IPS-18a (cell line): ENCODE data around the gene TRPV5.

Source experiments
- H3K27ac ChIP-seq: one replicate; pipeline ENCODE4 v1.5.1; 2013; ENCODE audit warnings: low read length
- H3K27me3 ChIP-seq: one replicate; pipeline ENCODE4 v1.6.1; 2013; ENCODE audit warnings: mild to moderate bottlenecking, low read length; ENCODE audit not compliant: control insufficient read depth, insufficient read depth
- H3K36me3 ChIP-seq: one replicate; pipeline ENCODE4 v1.6.1; 2013; ENCODE audit warnings: low read depth, low read length; ENCODE audit not compliant: control insufficient read depth
- H3K4me1 ChIP-seq: one replicate; pipeline ENCODE4 v1.6.1; 2013; ENCODE audit warnings: low read depth, low read length; ENCODE audit not compliant: control insufficient read depth
- H3K4me3 ChIP-seq: one replicate; pipeline ENCODE4 v1.5.1; 2013; ENCODE audit warnings: low read length
- H3K9ac ChIP-seq: one replicate; pipeline ENCODE4 v1.6.1; 2013; ENCODE audit warnings: mild to moderate bottlenecking, low read length, moderate library complexity
- H3K9me3 ChIP-seq: one replicate; pipeline ENCODE4 v1.6.1; 2013; ENCODE audit warnings: low read depth, low read length; ENCODE audit not compliant: control insufficient read depth

TRPV5 gene

GRCh38 chr7:142959202-142959601 lies 25.7 kb upstream of the TRPV5 start:
- Histone ChIP-seq H3K36me3 (no peaks in the 10 kb centered on the region), H3K9ac (no peak overlapping the region), H3K27ac (no peak overlapping the region), H3K27me3 (no peaks in the 10 kb centered on the region), H3K9me3 (no peaks in the 10 kb centered on the region), H3K4me3 (no peak overlapping the region), H3K4me1 (peaks cover 36% of the 10 kb centered on the region)

GRCh38 chr7:142957723-142958122 lies 24.2 kb upstream of the TRPV5 start:
- H3K9ac ChIP-seq, result no peak overlapping the region
- H3K27me3 ChIP-seq, result no peaks in the 10 kb centered on the region
- peaks cover 31% of the 10 kb centered on the region for H3K4me1 ChIP-seq
- no peak overlapping the region for H3K4me3 ChIP-seq
- H3K9me3 ChIP-seq, result no peaks in the 10 kb centered on the region
- H3K36me3 ChIP-seq, result no peaks in the 10 kb centered on the region
- no peak overlapping the region for H3K27ac ChIP-seq

DNA sequence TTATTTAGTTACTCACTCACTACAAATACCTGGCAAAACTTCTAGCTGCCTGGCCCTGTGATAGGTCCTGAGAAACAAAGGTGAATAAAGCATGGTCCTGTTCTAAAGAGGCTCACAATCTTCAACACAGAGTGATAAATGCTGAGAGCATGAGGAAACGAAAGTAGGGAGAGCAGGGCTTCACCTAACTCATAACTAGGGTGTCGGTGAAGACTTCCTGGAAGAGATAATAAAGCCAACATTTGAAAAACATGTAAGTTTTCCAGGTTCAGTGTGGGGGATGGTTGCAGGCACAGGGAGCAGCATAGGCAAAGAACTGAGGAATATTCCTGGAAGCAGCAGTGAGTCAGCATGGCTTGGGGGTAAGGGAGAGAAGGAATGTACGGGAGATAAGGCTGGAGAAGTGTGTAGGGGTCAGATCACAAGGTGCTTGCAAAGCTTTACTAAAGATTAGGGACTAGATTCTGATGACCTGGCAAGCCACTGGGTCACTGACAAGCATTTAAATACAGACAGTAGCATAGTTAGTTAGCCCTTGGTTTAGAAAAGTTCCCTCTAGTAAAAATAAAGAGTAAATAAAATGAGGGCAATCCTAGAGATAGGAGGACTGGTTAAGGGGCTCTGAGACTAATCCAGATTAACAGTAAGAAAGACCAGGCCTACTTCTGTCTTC lies 23.5 kb upstream of the TRPV5 start:
- H3K4me3 ChIP-seq, result no peak overlapping the region
- no peak overlapping the region for H3K27ac ChIP-seq
- H3K36me3 ChIP-seq, result no peaks in the 10 kb centered on the region
- H3K4me1 ChIP-seq, result peaks cover 26% of the 10 kb centered on the region
- H3K27me3 ChIP-seq, result no peaks in the 10 kb centered on the region
- no peak overlapping the region for H3K9ac ChIP-seq
- H3K9me3 ChIP-seq, result no peaks in the 10 kb centered on the region

DNA sequence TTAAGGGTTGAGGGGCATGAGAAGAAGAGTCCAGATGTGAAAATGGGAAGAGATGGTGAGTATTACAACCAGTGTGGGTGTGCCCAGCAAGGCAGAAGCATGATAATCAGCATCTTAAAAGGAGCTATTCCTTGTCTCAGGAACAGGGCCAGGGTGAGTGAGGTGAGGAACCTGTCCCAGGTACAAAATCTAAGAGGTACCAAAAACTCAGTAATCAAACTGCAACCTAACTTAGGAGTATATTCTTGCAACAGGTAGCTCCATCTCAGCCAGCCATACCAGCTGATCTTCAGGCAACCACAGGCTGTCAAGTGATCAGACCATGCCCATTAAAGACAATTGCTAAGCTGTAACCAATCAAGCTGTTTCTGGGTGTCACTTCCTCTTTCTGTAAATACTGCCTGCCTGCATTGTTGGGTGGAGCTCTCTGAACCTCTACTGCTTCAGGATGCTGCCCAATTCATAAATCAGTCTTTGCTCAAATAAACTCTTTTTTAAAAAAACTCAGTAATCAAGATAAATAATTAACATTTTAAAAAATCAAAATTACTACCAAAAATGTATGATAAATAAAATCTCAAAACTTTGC lies 21.2 kb upstream of the TRPV5 start:
- no peak overlapping the region for H3K9ac ChIP-seq
- no peaks in the 10 kb centered on the region for H3K27me3 ChIP-seq
- H3K27ac ChIP-seq, result no peak overlapping the region
- no peaks in the 10 kb centered on the region for H3K9me3 ChIP-seq
- no peak overlapping the region for H3K4me3 ChIP-seq
- H3K4me1 ChIP-seq, result peaks cover 21% of the 10 kb centered on the region
- H3K36me3 ChIP-seq, result no peaks in the 10 kb centered on the region

- no peak overlapping the region for H3K27ac ChIP-seq
- H3K27me3 ChIP-seq, result no peaks in the 10 kb centered on the region
- no peaks in the 10 kb centered on the region for H3K36me3 ChIP-seq
- no peak overlapping the region for H3K9ac ChIP-seq
- H3K4me1 ChIP-seq, result no peaks in the 10 kb centered on the region
- H3K4me3 ChIP-seq, result no peak overlapping the region
- no peaks in the 10 kb centered on the region for H3K9me3 ChIP-seq
Observed at GRCh38 chr7:142950235-142950634, 16.7 kb upstream of the TRPV5 start.

- H3K9me3 ChIP-seq, result no peaks in the 10 kb centered on the region
- no peaks in the 10 kb centered on the region for H3K27me3 ChIP-seq
- H3K9ac ChIP-seq, result no peak overlapping the region
- no peak overlapping the region for H3K4me3 ChIP-seq
- H3K36me3 ChIP-seq, result no peaks in the 10 kb centered on the region
- H3K4me1 ChIP-seq, result no peaks in the 10 kb centered on the region
- no peak overlapping the region for H3K27ac ChIP-seq
Observed at GRCh38 chr7:142948603-142949002, 15.1 kb upstream of the TRPV5 start.

GRCh38 chr7:142945001-142945400 lies 11.5 kb upstream of the TRPV5 start:
- H3K4me3 ChIP-seq, result no peak overlapping the region
- no peaks in the 10 kb centered on the region for H3K4me1 ChIP-seq
- H3K27me3 ChIP-seq, result no peaks in the 10 kb centered on the region
- H3K9me3 ChIP-seq, result no peaks in the 10 kb centered on the region
- no peaks in the 10 kb centered on the region for H3K36me3 ChIP-seq
- no peak overlapping the region for H3K27ac ChIP-seq
- H3K9ac ChIP-seq, result no peak overlapping the region

DNA sequence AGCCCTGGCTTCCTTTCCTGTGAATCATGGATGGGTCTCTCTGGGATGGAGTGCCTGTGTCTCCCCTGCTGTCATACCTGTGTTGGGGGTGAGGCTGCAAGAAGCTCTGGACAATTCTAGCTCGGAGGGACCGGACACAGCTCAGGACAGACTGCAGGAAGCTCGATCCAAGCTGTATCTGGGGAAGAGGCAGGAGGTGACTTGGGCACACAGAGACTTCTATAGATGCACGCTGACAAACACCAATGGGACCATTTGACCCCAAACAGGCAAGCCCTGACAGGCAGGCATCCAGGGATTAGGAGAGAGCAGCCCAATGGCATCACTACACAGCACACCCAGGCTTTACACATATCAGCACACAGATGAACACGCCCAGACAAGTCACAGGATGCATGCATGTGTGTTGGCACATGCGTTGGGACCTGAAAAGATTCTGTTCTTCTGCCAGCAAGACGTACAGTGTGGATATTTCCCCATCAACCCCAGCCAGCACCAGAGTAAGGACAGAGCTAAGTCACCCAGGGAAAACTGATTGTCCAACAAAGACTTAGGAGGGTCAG lies 10.2 kb upstream of the TRPV5 start:
- Histone ChIP-seq H3K27me3 (no peaks in the 10 kb centered on the region), H3K4me3 (no peak overlapping the region), H3K27ac (no peak overlapping the region), H3K9ac (no peak overlapping the region), H3K9me3 (no peaks in the 10 kb centered on the region), H3K36me3 (no peaks in the 10 kb centered on the region), H3K4me1 (no peaks in the 10 kb centered on the region)

DNA sequence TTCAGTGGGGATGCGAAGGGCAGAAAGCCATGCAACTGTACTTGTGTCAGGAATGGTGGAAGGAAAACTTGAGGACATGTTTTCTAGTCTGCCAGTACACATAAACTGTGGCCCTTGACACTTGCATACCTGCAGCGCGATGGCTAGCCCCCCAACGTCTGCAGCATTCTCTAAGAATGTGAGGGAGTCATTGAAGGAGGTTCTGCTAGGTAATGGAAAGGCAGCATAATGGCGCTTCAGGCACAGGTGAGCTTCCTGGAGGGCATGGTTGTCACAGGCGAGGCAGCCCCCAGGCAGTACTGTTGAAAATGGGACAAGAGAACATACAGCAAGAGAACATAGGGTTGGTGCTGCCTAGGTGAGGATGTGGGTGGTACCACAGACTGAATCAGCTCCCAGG lies 9.2 kb upstream of the TRPV5 start:
- no peaks in the 10 kb centered on the region for H3K9me3 ChIP-seq
- no peaks in the 10 kb centered on the region for H3K36me3 ChIP-seq
- no peak overlapping the region for H3K27ac ChIP-seq
- H3K4me1 ChIP-seq, result no peaks in the 10 kb centered on the region
- H3K27me3 ChIP-seq, result no peaks in the 10 kb centered on the region
- no peak overlapping the region for H3K9ac ChIP-seq
- H3K4me3 ChIP-seq, result no peak overlapping the region

GRCh38 chr7:142941541-142941940 lies 8.0 kb upstream of the TRPV5 start:
- no peak overlapping the region for H3K27ac ChIP-seq
- no peaks in the 10 kb centered on the region for H3K9me3 ChIP-seq
- no peaks in the 10 kb centered on the region for H3K36me3 ChIP-seq
- no peaks in the 10 kb centered on the region for H3K27me3 ChIP-seq
- H3K4me1 ChIP-seq, result no peaks in the 10 kb centered on the region
- no peak overlapping the region for H3K4me3 ChIP-seq
- no peak overlapping the region for H3K9ac ChIP-seq

GRCh38 chr7:142940966-142941535 lies 7.5 kb upstream of the TRPV5 start:
- Histone ChIP-seq H3K4me1 (no peaks in the 10 kb centered on the region), H3K4me3 (no peak overlapping the region), H3K36me3 (no peaks in the 10 kb centered on the region), H3K9me3 (no peaks in the 10 kb centered on the region), H3K27ac (no peak overlapping the region), H3K27me3 (no peaks in the 10 kb centered on the region), H3K9ac (no peak overlapping the region)
